Esophagus muscularis mucosa (tissue), 4 donors: ENCODE data around the gene CCAR1. TPM values are rescaled to one million over a fixed set of nuclear protein-coding genes. Genes with fewer than 3 reads are reported as not detected.
"Not testable (repeated sequence)": the region's sequence is repeated elsewhere in the genome, so short reads cannot be mapped to it uniquely, and the experiment has no call there.

Experiments
- DNase-seq: peaks from one replicate; pipeline ENCODE4 v3.0.0-alpha.2; 2017; ENCODE audit errors: extremely low spot score
- H3K27ac ChIP-seq, 4 donors: fragments of 200-600 bp; sonication (generic); replicated peaks in 1 of 4; 1 replicate in 3 of 4; 2 replicates in 1 of 4; pipeline ENCODE4 v1.5.1; 2016 to 2019; ENCODE audit warnings: mild to moderate bottlenecking in 1 of 4
- H3K27me3 ChIP-seq, 4 donors: fragments of 200-600 bp; sonication (generic); one replicate each; pipeline versions ENCODE4 v1.5.1 to v1.6.0; 2016 to 2019
- H3K36me3 ChIP-seq, 4 donors: fragments of 200-600 bp; sonication (generic); one replicate each; pipeline ENCODE4 v1.5.1; 2016 to 2019
- H3K4me1 ChIP-seq, 4 donors: fragments of 200-600 bp; sonication (generic); one replicate each; pipeline ENCODE4 v1.5.1; 2016 to 2019
- H3K4me3 ChIP-seq, 4 donors: fragments of 200-600 bp; sonication (generic); 1 replicate in 2 of 4; 2 replicates in 2 of 4; pipeline ENCODE4 v1.5.1; 2016 to 2019; ENCODE audit warnings: mild to moderate bottlenecking in 4 of 4, moderate library complexity in 1 of 4
- H3K9me3 ChIP-seq, 4 donors: fragments of 200-600 bp; sonication (generic); 1 replicate in 3 of 4; 2 replicates in 1 of 4; pipeline ENCODE4 v1.5.1; 2016 to 2019
- EP300 ChIP-seq: sonication (generic); formaldehyde crosslinking; IDR thresholded peaks from one replicate; pipeline ENCODE4 v1.6.1; 2017; ENCODE audit warnings: antibody characterized with exemption
- POLR2A ChIP-seq: fragments of 450-650 bp; IDR thresholded peaks from one replicate; pipeline ENCODE4 v1.6.1; 2017; ENCODE audit warnings: antibody characterized with exemption, moderate library complexity, mild to moderate bottlenecking, low read depth
- POLR2AphosphoS5 ChIP-seq, 2 donors: sonication (generic); formaldehyde crosslinking; IDR thresholded peaks; one replicate each; pipeline ENCODE4 v1.6.1; 2017; ENCODE audit warnings: antibody characterized with exemption in 2 of 2
- whole genome bisulfite sequencing: methylation state at CpG from one replicate; pipeline ENCODE4 v1.1.5; 2018; 5-methylcytosine and 5-hydroxymethylcytosine counted together
- intact Hi-C: fragments of 100-400 bp; cut with DNase I; formaldehyde crosslinking; loops from one replicate; pipeline ENCODE4 v1.15.1; 2023
- total RNA-seq, 4 donors: library from RNA; depleted of rRNA; stranded (reverse); fragments of >200 nt; gene quantifications; one replicate each; pipeline versions ENCODE4 v1.1.0 to v1.2.1, GENCODE V29; 2016
- TF ChIP-seq, protein P1 (sequence below), 3 experiments: fragments of 200-600 bp in 2 of 3; fragments of 450-650 bp in 1 of 3; sonication (generic) in 2 of 3; IDR thresholded peaks; one replicate each; pipeline ENCODE4 v1.5.1; 2017 to 2019; ENCODE audit warnings: antibody characterized with exemption in 3 of 3, mild to moderate bottlenecking in 2 of 3, moderate library complexity in 1 of 3

The CCAR1 gene
- total RNA-seq, 4 donors from 2014 or later = 28.5 to 44.4 (median 35.5) TPM

DNA sequence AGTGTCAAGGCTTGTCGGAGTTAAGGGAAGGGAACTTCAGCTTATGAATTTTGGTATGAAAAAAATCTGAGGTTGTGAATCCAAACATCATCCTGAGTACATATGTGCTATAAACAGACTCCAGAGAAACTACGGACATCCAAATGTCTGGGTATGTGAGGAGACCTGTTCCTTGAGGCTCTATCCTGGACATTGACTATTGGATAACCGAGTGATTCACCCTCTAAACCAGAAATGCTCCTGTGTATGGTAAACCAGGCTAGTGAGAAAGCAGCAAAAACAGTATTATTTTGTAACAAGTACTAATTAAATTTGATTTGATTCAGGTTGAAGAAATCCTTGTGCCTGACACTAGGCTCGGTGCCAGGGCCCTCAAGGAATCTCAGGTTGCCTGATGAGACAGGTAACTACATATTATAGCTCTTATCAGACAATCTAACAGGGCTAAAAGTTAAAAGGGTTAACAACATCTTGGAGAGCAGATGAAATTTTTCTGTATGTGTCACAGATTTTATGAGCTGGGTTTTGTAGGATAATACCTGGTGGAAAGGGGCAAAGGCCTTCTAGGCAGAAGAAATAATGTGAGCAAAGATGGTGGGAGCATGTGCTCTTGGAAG lies 95.9 kb downstream of the CCAR1 start:
- H3K36me3 ChIP-seq = no peaks in the 10 kb centered on the region
- no peaks in the 10 kb centered on the region for H3K9me3 ChIP-seq
- no peak overlapping the region for H3K4me3 ChIP-seq
- WGBS = 68% methylated on average over 4 of the region's 4 CpGs
- H3K27ac ChIP-seq = no peak overlapping the region
- no peaks in the 10 kb centered on the region for H3K27me3 ChIP-seq
- intact Hi-C loops = no loop called here
- DNase-seq = no peak
- TF ChIP-seq, protein P1, sequence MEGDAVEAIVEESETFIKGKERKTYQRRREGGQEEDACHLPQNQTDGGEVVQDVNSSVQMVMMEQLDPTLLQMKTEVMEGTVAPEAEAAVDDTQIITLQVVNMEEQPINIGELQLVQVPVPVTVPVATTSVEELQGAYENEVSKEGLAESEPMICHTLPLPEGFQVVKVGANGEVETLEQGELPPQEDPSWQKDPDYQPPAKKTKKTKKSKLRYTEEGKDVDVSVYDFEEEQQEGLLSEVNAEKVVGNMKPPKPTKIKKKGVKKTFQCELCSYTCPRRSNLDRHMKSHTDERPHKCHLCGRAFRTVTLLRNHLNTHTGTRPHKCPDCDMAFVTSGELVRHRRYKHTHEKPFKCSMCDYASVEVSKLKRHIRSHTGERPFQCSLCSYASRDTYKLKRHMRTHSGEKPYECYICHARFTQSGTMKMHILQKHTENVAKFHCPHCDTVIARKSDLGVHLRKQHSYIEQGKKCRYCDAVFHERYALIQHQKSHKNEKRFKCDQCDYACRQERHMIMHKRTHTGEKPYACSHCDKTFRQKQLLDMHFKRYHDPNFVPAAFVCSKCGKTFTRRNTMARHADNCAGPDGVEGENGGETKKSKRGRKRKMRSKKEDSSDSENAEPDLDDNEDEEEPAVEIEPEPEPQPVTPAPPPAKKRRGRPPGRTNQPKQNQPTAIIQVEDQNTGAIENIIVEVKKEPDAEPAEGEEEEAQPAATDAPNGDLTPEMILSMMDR (IDR thresholded peaks at IDR 0.05) = no peak
- TF ChIP-seq POLR2A (no peak), POLR2AphosphoS5 (IDR thresholded peaks at IDR 0.05) (no peak), EP300 (no peak)
- peaks cover 0 to 3% (median 0%) of the 10 kb centered on the region in 4 donors for H3K4me1 ChIP-seq

DNA sequence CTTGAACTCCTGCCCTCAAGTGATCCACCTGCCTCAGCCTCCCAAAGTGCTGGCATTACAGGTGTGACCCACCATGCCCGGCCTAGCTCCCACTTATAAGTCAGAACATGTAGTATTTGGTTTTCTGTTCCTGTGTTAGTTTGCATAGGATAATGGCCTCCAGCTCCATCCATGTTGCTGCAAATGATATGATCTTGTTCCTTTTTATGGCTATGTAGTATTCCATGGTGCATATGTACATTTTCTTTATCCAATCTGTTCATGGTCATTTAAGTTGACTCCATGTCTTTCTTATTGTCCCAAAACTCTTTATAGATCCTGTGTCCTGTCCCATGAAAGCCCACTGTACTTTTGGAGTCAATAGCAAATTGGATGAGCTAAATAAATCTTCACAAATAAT lies 99.3 kb downstream of the CCAR1 start:
- H3K27me3 ChIP-seq, H3K4me3 ChIP-seq, intact Hi-C loops, DNase-seq, H3K36me3 ChIP-seq, H3K9me3 ChIP-seq, H3K4me1 ChIP-seq, H3K27ac ChIP-seq: not testable (repeated sequence)
- 100% methylated on average over 1 of the region's 1 CpG for WGBS

GRCh38 chr10:68822626-68823025 lies 101.6 kb downstream of the CCAR1 start:
- H3K4me3 ChIP-seq, intact Hi-C loops, H3K9me3 ChIP-seq, DNase-seq, H3K27me3 ChIP-seq, H3K36me3 ChIP-seq, H3K27ac ChIP-seq: not testable (repeated sequence)
- H3K4me1 ChIP-seq = peaks cover 0 to 12% (median 8%) of the 10 kb centered on the region in 4 donors
- WGBS = 89% methylated on average over 2 of the region's 2 CpGs

DNA sequence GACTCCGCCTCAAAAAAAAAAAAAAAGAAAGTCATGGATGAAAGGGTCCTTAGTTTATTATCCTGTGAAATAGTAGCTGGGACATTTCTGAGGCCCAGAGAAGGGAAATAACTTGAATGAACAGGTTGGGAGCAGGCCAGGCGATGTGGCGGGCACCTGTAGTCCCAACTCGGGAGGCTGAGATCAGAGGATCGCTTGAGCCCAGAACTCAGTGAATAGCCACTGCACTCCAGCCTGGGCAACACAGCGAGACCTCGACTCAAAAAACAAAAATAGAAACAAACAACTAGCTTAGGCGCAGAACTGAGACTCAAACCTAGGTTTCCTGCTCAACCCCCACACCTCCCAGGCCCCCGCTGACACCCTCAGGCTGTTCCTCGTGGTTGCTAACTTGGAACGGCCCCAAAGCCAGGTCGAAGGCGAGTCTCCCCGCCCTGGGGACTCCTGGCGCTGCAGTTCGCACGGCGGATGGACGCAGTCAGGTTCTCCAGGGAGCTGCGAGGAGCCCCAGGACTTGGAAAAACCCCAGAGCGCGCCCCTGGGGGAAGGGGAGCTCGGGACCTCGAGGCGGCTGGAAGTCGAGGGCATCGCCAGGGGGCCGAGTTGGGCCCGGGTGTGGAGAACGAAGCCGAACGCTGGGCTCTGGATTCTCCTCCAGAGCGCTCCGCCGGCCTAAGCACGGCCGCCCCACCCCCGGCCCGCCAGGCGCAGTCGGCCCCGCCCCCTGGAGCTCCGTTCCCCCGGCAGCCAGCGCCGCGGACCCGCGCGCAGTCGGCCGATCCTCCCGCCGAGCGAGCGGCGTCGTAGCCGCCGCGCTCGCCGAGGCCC lies 105.9 kb downstream of the CCAR1 start, which contains the start of gene STOX1:
Gene STOX1, plus strand, starts transcription at position 768 of the 828 bp plus-strand sequence. CDS start 93 bp downstream, outside the sequence.
- no peaks in the 10 kb centered on the region for H3K36me3 ChIP-seq
- H3K9me3 ChIP-seq = no peaks in the 10 kb centered on the region
- H3K4me3 ChIP-seq = peak within 1 kb of the TSS; percentile 58 to 70 (median 67)
- 16% methylated on average over 23 of the region's 63 CpGs for whole genome bisulfite sequencing
- H3K27me3 ChIP-seq = no peaks in the 10 kb centered on the region
- H3K27ac ChIP-seq = peak within 1 kb of the TSS; percentile 45 to 73 (median 69)
- peak in 1 of 2 donors; percentile 13 for TF ChIP-seq POLR2AphosphoS5 (IDR thresholded peaks at IDR 0.05)
- TF ChIP-seq, protein P1 (IDR thresholded peaks at IDR 0.05) = peak in 1 of 3 experiments; percentile 22
- no peak for TF ChIP-seq EP300
- DNase-seq = no peak
- H3K4me1 ChIP-seq = peaks cover 0 to 19% (median 16%) of the 10 kb centered on the region in 4 donors
- intact Hi-C loops = loop anchor here (2.0 kb wide), 1 partner anchor 72 kb away; no protein-coding TSS in a partner anchor

DNA sequence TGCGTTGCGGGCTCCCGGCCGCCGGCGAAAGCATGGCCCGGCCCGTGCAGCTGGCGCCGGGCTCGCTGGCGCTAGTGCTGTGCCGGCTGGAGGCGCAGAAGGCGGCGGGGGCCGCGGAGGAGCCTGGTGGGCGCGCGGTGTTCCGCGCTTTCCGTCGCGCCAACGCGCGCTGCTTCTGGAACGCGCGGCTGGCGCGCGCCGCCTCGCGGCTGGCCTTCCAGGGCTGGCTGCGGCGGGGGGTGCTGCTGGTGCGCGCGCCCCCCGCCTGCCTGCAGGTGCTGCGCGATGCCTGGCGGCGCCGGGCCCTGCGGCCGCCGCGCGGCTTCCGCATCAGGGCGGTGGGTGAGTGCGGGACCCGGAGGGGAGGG lies 106.5 kb downstream of the CCAR1 start:
- Histone ChIP-seq H3K27ac (peak overlapping the region; percentile 45 to 73 (median 69)), H3K4me1 (peaks cover 0 to 19% (median 16%) of the 10 kb centered on the region in 4 donors), H3K4me3 (peak overlapping the region; percentile 58 to 69 (median 67))
- not testable (repeated sequence) for H3K9me3 ChIP-seq, H3K27me3 ChIP-seq, H3K36me3 ChIP-seq, DNase-seq
- WGBS = no CpG with 5 or more reads among the region's 58 CpGs
- intact Hi-C loops = loop anchor here (2.0 kb wide), 1 partner anchor 71 kb away; no protein-coding TSS in a partner anchor

DNA sequence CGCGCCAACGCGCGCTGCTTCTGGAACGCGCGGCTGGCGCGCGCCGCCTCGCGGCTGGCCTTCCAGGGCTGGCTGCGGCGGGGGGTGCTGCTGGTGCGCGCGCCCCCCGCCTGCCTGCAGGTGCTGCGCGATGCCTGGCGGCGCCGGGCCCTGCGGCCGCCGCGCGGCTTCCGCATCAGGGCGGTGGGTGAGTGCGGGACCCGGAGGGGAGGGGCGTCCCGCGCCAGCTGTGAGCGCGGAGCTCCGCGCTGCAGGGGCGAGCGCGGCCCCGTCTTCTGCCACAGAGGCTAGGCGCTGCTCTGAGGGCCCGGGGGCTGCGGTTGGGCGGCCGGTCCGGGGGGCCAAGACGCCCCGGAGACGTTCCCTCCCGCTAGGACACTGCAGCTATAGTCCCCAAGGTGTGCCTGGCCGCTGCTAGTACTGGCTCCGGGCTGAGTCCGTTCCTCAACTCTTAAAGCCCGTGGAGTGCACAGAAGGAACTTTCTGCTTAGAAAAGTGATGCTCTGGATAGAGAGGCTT lies 107.1 kb downstream of the CCAR1 start:
- H3K36me3 ChIP-seq, H3K9me3 ChIP-seq, DNase-seq, intact Hi-C loops, H3K27me3 ChIP-seq: not testable (repeated sequence)
- 0% methylated on average over 1 of the region's 59 CpGs for WGBS
- peaks cover 0 to 19% (median 16%) of the 10 kb centered on the region in 4 donors for H3K4me1 ChIP-seq
- H3K4me3 ChIP-seq = peak overlapping the region; percentile 52 to 70 (median 54)
- H3K27ac ChIP-seq = peak overlapping the region in 1 of 4 donors; percentile 20
